Fibroblast of skin of back (primary cell): ENCODE results near the gene MYL12A. TPM values are rescaled to one million over a fixed set of nuclear protein-coding genes. Genes with fewer than 3 reads are reported as not detected.
"Not testable (repeated sequence)": the region's sequence is repeated elsewhere in the genome, so short reads cannot be mapped to it uniquely, and the experiment has no call there.

ENCODE experiments used
- DNase-seq: peaks from one replicate; pipeline ENCODE4 v3.0.0-alpha.2; 2013
- polyA plus RNA-seq, 2 experiments: library from polyadenylated mRNA; unstranded; fragments of 120-200 nt; gene quantifications; one replicate each; pipeline ENCODE4 v1.2.1, GENCODE V29; 2013; ENCODE audit not compliant: insufficient read length in 2 of 2

MYL12A gene
- polyA plus RNA-seq (2013, experiment 1 of 2; ENCODE audit: insufficient read length): 874 TPM
- 1,252 TPM for polyA plus RNA-seq (2013, experiment 2 of 2; ENCODE audit: insufficient read length)

DNA sequence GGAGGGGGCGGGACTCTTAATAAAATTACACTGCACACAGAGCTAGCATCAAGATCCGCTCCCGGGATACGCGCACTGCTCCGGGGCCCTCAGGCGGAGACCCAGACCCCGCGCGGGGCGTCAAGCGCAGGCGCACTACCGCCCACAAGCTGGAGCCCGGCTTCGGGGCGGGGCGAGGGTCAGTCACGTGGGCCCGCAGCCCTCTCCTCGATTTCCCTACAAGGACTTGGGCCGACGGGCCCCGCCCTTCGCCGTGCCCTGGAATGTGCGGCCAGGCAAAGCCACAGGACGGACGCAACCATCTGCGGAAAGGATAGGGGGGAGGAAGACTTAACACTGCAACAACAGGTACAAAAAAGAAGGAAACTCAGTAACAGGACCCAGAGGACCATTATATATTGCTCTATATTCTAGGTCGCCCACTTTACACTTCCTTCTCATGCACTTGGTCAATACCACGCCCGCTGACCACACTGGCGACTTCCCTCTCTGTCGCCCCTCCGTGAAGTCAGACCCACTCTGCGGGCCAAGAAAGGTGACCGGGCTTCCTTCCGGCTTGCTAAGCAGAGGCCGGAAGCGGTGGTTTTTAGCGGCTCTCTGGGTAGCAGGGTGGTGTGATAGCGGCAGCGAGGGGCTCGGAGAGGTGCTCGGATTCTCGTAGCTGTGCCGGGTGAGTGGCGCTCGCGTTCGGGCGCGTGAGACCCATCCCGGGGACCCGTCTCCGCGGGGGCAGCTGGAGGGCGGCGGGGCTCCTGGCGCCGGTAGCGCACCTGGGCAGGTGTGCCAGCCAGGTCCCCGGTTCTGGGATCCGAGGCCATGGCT is at the start of gene MYL12A:
TSS of gene MYL12A (plus strand) at position 562 of the 822 bp plus-strand sequence. CDS start 5,447 bp downstream, outside the sequence.
- DNase-seq: peak; percentile 98

DNA sequence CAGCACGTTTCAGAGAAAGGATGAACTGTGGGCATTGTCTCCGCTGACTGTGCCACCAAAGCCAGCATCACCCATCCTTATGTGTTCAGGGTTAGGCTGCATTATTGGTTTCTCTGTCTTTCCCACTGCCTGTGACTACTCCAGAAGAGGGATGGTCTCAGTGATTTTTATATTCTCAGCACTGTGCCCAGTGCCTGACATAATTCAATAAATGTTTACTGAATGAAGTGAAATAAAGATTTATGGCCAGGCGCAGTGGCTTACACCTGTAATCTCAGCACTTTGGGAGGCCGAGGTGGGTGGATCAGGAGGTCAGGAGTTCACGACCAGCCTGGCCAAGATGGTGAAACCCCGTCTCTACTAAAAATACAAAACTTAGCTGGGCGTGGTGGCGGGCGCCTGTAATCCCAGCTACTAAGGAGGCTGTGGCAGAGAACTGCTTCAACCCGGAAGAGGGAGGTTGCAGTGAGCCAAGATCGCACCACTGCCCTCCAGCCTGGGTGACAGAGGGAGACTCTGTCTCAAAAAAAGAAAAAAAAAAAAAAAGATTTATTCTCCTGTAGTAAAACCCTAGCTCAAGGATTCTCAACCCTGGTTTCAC is 49.2 kb upstream of the MYL12A start:
- not testable (repeated sequence) for DNase-seq

DNA sequence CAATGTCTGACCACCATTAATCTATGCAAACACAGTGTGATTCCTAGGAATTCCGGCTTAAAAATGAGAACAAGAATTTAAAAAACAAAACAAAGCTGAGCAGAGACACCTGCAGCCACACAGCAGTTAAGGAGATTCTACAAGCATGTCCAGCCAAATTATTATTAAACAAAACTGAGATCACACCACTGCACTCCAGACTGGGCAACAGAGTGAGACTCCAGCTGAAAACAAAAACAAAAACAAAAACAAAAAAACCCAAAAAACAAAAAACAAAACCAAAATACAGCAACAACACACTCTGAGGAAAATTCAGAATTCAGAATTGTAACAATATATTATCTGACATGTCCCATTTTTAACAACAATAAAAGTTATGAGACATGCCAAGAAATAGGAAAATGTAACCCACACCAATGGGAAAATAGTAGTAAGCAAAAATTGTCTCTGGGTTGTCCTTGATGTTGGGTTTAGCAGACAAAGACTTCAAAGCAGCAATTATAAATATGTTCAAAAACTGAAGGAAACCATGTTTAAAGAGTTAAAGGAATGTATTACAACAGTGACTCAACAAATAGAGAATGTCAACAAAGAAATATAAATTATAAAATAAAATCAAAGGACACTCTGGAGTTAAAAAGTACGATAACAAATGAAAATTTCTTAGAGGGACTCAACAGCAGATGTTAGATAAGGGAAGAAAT is 47.5 kb upstream of the MYL12A start:
- no peak for DNase-seq

DNA sequence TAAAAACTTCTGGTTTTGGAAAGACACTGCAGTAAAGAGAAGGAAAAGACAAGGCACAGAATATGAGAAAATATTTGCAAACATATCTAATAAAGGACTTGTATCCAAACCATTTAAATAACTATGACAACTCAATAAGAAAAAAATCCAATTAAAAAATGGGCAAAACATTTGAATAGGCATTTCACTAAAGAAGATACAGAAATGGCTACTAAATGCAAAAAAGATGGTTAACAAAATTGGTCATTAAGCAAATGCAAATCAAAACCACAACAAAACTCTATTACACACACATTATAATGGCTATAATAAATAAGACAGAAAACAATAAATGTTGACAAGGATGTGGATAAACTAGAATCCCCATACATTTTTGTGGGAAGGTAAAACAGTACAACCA is 42.4 kb upstream of the MYL12A start:
- no peak for DNase-seq

DNA sequence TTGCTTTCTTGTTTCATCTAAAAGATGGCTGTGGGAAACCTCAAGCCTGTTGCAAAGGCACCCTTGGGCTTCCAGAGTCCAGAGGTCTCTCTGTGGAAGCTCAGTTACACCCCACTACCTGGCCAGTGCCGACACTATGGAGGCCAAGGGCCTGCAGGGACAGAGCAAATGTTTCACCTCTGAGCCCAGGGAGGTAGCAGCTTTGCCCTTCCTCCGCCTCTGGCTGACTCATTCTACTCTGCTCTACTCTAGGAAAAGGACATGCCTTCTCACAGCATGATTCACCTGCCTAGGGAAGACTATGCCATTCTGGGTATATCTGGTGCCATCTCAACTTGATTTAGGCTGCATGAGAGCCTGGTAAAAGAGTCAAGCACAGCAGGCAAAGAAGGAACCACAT is 40.0 kb upstream of the MYL12A start:
- peak; percentile 25 for DNase-seq

DNA sequence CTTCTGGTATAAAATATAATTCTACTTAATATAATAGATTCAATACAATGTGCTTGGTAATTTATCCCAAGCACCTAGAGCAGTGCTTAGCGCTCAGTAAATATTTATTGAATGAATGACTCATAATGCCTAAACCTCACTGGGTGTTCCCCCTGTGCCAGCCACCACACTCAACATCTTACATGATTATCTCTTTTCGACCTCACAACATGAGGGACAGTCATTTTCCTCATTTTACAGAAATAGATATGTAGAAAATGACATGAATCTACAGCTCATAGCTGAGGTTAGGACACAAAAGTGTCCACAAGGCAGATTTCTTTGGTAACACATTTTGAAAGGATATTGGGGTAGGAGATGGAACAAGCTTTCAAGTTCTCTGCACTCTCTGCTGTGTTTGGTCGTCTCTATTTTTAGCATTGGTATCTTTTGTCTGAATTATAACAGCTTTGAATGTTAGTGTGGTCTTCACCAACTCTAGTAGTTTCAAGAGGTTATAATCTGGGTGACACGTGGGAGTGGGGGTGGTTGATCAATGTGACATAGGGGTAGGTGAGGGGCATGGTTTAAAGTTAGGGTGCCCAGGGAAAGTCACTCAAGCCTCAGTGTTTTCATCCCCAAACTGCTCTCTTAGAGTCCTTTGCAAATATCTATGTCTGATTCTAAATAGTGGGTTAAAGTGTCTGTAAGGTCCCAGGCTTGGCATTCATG is 37.6 kb upstream of the MYL12A start:
- DNase-seq: peak; percentile 12

DNA sequence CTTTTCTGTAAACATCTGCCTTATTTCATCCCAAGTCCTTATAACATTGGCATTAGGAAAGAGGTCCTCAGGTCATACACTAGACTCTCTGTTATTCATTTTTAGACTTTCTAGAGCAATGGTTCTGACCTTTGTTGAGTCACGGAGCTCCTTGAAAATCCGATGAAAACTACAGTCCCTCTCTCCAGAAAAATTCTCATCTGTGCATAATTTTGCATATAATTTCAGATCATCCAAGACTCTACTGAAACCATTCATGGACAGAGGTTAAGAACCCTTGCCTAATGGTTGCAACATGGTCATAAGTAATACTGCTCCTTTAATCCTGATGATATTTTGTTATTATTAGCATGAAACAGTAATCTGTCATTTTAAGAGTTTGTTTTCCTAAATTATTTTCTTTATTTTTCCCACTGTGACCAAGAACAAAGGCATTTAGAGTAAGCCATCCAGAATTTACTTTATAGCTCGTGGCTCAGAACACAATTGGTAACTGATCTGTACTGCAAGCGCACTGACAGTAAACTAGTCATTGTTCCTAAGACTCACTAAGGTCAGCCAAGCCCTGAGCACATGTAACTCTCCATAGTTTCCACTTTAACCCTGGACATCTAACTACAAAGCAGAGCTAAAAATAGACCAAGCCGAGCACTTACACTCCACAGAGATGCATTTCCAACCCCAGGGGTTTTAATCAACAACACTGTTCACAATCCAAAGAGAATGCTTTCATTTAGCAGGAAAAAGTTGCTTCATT is 36.2 kb upstream of the MYL12A start:
- DNase-seq: peak; percentile 50

DNA sequence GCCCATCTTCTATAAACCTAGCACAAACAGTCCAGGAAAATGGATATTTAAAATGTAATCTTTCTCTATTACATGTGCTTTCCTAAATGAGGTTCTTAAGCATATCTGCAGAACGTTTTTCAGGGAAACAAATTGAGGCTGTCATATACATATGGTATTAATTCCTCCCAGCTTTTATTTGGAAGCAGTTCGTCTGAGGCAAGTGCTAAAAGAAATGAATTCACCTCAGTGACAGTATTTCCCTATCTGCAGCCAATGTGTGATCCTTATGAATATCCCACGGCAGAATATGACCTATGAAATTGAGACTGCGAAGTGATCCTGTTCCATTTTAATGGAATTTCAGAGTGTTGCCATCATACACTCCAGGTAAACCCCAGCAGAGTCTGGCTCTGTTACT is 34.9 kb upstream of the MYL12A start:
- DNase-seq: no peak

DNA sequence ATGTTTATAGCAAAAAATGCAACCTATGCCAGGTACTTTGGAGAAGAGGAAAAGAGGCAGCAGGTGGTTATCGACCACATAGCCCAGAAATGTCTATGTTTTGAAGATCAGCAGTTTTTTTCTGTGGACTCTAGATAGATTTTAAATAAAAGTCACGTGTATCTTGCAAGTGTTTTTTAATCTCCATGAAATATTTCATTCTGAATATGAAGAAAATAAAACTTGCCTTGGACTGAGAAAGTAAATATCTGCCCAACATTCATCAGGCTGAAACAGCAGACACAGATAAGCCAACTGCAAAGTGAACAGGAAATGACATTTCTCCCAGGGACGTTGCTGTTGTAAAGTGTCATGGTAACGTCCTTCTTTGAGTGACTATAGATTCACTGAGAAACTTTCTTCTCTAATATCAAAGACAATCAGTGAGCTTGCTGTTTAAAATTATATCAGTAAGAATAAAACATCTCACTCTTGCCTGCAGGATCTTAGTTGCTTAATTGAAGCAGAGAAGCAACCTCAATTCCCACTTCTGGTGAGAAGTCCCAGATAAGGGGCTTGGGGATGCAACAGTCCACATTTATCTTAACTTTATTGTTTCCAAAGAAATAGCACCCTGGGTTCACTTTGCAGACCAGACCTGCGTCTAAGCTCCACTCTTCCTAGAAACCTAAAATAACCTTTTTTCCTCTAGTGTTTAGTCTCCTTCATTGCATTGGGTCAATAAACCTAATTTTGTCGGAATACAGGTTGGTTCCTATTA is 34.1 kb upstream of the MYL12A start:
- DNase-seq: peak; percentile 42

DNA sequence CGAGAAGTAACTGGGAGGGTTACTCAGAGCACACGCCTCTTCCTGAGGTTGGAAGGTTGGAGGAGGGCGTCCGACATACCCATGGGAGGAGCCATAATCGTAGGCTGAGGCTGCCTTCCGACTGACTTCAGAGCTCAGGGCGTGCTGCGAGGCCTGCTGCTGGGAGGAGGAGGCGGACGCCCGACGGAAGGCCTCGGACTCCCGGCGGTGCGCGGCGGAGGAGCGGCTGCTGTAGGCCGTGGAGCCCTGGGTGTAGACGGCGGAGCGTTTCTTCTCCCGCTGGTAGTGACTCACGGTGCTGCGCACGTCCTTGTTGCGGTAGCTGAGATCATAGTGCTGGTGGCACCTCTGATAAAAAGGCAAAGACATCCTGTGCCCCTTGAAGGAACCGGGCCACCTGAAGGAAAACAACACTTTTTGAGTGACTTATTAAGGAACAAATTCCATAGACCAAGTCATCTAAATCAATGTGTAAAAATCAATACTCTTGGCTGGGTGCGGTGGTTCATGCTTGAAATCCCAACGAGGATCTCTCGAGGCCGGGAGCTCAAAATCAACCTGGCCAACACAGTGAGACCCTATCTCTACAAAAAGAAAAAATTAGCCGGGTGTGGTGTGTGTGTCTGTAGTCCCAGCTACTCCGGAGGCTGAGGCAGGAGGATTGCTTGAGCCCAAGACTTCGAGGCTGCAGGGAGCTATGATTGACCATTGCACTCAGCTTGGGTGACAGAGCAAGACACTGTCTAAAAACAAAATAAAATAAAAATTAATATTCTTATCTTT is 32.6 kb upstream of the MYL12A start:
- no peak for DNase-seq

DNA sequence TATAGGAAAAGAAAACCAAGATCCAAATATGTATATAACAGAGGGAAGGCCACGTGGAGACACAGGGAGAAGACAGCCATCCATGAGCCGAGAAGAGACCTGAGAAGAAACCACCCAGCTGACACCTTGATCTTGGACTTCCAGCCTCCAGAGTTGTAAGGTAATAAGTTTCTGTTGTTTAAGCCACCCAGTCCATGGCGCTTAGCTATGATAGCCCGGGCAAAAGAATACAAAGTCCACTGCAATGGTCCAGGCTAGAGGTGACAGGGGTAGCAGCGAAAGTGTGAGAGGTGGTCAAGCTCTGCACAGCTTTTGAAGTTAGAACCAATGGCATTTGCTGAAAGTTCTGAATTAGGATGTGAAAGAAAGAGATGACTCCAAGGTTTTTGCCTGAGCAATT is 30.6 kb upstream of the MYL12A start:
- DNase-seq: no peak

DNA sequence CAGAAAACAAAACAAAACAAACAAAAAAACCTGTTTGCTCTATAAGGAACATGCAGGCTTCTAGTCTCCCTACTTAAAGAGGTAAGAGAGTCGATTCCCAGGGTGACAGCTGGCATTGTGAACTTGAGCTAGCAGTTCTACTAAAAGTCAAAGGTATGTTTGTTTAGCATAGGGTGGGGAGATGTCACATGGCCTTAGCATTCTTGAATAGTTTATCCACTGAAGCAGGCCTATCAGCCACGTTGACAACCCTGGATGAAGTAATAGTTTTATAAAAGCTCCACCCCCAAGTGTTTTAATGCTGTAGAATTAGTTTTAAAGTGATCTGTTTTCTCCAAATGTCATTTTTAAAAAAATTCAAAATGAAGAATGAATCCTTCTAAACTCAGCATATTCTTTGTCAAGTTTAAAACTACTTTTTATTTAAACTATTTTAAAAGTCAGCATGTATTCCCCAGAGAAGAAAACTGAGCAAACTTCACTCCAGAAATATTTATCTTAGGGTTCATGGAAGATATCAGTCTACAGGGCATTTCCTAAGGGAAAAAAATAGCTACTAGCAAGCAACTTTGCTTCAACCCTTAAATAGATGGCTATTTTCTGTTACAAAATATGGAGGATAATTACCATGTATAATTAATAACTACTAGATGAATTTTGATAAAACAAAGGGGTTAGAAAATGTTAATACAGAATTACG is 29.5 kb upstream of the MYL12A start:
- DNase-seq: peak; percentile 64

DNA sequence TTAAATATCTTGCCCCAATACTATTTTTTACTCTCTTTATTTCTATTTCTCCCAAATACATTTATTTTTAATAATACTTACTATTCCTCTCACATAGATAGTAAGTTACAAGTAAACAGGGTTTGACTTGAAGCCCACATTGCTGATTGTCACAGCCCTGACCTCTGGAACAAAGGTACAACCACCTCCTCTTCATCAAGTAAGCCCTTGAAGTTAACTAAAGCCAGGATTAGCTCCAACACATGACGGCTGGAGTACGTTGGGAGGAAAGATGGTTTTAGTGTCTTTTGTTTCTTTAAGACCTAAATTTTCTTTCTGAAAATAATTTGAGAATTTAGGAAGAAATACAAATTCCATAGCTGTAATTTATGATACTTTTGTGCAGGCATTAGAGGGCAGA is 28.8 kb upstream of the MYL12A start:
- DNase-seq: no peak

DNA sequence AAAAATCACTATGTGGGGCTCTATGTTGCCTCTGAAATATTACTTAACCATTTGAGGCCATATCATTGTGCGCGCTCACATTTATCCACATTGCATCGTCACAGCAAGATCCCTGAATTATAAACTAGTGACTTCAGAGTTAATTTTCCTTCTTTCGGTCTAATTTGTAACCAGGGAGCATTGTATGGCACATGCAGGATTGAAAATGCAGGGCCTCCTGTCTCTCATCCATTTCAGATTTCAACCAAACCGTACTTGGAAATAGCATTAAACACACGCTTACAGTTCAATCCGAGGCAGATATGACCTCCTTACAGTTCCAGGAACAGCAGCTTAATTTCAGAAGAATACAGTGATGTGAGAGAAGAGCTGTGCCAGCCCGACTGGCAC is 28.4 kb upstream of the MYL12A start:
- no peak for DNase-seq

DNA sequence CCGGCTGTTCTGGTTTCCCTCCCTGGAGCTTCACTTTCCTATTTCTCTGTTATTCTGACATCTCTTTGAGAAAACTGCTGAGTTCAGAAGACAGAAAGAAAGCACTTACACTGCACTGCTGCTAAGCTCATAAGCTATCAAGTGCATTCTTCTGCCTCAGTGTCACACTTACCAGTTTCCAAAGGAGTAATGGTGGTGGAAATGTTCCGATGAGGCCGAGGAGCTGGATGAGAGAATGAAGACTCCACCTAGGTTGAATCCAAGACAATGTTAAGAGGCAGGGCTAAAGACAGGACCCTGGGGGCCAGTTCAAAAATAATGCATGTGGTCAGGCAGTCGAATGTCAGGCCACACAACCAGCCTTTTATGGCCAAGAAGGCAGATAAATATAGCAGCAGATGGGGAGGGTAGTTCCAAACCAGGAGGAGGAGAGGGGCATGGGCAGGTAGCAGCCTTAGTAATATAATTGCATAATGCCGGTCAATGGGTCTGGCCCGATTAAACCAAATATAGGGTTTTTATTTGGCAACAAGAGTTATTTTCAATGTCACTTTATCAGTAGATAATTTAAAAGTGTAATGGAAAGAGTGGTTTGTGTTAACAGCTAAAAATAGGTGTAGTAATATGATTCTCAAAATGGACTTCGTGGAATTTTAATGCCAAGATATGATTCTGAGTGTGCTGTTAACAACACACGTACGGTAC is 27.8 kb upstream of the MYL12A start, which contains the start of gene MYOM1:
TSS of gene MYOM1 (minus strand) at position 338 of the 705 bp plus-strand sequence. CDS start 4,745 bp downstream, outside the sequence.
- no peak for DNase-seq

DNA sequence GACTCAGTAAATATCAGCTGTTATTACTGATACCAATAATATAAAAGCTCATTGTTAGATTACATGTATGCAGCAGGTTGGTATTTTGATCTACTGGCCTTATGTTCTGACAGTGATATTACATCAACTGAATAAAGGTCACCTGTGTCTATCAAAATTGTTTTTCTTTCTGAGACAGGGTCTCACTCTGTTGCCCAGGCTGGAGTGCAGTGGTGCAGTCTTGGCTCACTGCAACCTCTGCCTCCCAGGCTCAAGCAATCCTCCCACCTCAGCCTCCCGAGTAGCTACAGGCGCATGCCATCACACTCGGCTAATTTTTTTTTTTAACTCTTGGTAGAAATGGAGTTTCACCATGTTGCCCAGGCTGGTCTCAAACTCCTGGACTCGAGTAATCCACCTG is 26.7 kb upstream of the MYL12A start:
- DNase-seq: not testable (repeated sequence)

DNA sequence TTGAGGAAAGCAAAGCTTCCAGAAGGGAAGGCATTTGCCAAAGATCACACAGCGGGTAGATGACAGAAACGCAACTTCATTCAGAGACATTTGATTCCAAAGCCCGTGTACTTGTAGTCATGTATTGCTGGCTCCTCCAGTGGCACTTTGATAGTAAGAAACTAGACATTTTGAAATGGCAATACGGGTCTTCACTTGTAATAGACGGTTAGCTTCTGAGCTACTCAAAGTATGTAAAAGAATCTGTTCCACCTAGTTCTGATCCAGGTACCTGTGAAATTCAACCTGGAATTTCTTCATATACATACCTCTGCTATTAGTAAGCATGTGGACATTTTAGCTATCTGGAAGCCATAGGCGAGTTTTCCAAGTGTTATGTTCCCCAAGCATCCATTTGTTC is 26.1 kb upstream of the MYL12A start:
- DNase-seq: no peak

DNA sequence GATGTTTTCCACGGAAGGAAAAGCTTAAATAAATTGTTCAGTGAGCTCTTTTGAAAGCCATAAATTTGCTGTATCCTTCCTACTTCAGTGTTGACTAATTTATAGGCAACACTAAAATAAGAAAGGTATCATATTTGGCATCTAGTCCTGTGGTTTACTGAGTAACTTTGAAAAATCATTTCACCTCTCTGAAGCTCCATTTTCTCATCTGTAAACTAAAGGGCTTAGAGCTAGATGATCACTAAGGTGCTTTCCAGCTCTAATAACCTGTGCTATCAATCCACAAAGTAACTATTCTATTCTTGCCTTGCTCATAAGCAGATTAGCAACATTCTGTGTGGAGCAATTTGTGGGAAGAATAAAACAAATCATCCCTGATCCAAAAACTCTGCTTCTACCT is 24.2 kb upstream of the MYL12A start:
- DNase-seq: no peak

DNA sequence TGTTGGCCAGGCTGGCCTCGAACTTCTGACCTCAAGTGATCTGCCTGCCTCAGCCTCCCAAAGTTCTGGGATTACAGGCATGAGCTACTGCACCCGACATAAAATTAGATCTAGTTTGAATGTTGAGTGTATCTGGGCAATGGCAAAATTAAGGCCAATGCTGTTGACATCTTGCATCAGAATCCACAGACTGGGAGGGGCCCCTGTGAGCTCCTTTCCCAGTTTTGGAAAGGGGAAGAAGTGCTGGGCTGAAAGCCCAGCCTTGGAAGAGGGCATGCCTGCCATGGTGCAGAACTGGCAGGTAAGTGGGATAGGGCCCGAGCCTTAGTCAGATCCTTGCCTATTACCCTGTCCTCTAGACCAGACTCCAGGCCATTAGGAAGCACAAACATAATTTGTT is 23.4 kb upstream of the MYL12A start:
- DNase-seq: no peak
